ENCODE results near the gene SRGAP2B.
"Not testable (repeated sequence)": the region's sequence is repeated elsewhere in the genome, so short reads cannot be mapped to it uniquely, and the experiment has no call there.

SRGAP2B gene

DNA sequence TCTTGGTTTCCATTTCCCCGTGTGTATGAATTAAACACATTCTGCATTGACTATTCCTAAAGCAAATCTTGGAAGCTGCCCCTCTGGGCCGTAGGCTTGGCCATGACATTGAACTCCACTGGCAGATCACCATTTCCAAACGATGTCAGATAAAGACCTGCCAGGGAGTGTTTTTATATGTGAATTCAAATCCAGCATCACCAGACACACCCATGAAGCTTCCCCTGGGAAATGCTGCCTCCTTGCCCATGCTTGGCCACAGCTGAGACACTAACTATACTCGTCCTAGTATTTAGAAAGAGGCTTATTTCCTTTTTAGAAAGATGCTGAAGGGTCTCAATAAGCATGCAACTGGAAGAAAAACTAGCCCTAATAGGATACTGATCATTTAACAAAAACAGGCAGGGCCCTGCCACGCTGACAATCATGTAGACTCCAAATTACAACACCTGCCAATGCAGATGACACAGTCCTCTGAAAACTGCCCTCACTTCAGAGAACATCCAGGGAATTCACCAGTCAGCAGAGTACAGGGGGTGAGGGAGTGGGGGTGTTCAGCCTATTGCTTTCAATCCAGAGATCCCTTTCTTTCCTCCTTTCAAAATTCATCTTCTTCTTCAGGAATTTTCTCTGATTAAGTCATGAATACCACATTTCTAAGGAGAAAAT is 94.9 kb downstream of the SRGAP2B start:
- DNase-seq (ENCODE audit: extremely low read depth in 1 of 2, low read depth in 1 of 2): not testable (repeated sequence)

DNA sequence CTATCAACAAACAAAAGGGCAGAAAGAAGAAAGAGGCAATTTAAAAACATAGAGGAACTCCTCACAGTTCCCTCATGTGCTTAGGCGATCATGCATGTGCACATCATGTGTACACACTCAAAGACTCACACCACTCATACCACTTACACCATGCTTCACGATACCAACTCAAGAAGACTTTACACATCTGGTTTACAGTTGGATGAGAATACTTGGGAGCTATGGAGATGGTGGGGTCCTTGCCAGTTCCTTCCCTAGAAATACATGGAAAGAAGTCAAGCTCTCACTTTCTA is 96.2 kb downstream of the SRGAP2B start:
- not testable (repeated sequence) for DNase-seq (ENCODE audit: extremely low read depth in 1 of 2, low read depth in 1 of 2)

GRCh38 chr1:144998134-144998980 is 96.8 kb downstream of the SRGAP2B start:
- DNase-seq (ENCODE audit: extremely low read depth in 1 of 2, low read depth in 1 of 2): not testable (repeated sequence)

DNA sequence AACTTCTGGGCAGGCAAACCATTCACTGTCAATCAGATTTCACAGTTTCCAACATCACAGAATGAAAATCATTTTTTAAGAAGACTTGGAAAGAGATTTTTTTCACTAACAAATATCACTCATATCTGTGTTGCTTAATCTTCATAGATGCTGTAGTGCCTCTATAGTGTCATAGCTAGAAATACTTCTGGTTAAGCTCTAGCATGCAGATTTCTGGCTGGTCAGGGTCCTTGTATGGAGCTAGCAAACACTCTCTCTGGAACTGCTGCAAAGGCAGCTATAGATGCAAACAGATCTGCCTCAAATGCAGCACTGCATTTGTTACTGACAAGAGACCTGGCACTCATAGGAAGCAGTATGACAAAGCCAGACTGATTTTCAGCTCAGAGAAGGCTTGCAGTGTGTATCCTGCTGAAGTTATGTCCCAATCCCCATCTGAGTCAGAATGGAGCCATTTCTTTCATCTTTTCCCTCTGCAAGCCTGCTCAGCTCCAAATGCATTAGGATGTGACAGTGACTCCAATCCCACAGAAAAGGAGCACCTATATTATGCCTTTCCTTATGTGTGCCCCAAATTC is 99.2 kb downstream of the SRGAP2B start:
- DNase-seq (ENCODE audit: extremely low read depth in 1 of 2, low read depth in 1 of 2): not testable (repeated sequence)

DNA sequence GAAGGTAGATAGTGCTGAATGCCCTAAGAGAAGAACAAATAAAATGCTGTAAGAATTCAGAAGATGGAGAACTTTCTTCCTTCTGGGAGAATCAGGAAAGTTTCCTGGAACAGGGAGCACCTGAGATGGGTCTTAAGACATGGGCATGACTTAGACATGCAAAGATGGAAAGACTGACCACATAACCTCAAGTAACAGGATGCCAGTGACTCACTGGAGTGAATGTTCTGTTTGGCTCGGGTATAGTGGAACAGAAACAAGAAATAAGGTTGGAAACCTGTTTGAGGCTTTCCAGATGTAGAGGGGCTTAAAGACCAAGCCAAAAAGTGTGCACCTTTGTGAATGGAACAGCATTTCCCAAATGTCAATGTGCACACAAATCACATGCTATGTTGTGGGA is 102.2 kb downstream of the SRGAP2B start:
- not testable (repeated sequence) for DNase-seq (ENCODE audit: extremely low read depth in 1 of 2, low read depth in 1 of 2)

DNA sequence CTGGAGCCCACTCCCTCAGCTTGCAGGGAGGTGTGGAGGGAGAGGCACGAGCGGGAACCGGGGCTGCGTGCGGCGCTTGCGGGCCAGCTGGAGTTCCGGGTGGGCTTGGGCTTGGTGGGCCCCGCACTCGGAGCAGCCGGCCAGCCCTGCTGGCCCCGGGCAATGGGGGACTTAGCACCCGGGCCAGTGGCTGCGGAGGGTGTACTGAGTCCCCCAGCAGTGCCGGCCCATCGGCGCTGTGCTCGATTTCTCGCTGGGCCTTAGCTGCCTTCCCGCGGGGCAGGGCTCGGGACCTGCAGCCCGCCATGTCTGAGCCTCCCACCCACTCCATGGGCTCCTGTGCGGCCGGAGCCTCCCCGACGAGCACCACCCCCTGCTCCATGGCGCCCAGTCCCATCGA is 104.5 kb downstream of the SRGAP2B start:
- not testable (repeated sequence) for DNase-seq (ENCODE audit: extremely low read depth in 1 of 2, low read depth in 1 of 2)

DNA sequence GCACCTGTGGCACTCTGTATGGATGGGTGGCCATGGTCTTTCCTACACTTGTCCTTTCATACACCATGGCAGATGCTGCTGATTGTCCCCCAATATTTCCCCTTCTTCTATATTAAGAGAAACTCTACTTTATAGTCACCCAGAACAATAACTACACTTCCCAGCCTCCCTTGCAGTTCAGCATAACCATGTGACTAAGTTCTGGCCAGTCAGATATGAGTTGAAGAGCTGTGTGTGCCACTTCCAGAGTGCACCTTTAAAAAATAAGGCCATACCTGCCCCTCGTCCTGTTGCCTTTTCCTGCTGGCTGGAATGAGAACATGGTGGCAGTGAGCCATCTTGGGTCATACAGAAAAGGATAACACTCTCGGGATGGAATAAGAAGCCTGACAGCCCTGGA is 108.0 kb downstream of the SRGAP2B start:
- not testable (repeated sequence) for DNase-seq (ENCODE audit: extremely low read depth in 1 of 2, low read depth in 1 of 2)

DNA sequence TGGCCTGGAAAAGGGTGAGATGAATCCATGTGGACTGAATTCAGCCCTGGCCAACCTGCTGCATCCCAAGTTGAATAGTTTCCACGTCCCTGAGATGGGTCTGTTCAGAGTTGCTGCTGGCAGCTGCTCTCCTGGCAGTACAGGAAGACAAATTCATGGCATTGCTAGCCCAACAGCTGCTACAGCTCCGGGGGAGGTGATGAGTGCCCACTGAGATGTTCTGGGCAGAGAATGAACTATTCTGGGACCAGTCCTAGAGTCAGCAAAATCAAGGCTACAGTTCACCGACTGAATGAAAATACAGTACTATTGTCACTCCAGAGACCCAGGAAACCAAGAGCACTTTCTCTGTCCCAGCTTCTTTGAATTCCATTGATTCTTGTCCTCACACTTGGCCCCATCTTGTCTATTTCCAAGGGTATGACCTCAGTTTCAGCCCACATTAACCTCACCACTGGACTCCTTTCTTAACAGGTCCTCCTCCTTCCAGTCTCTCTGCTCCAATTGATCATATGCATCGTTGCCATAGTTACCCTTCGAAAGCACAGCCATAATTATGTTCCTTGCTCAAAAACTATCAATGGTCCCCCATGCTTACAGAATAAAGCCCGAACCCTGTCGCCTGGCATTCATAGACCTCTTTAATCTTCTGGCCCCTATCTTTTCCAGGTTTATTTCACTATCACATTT is 108.8 kb downstream of the SRGAP2B start:
- not testable (repeated sequence) for DNase-seq (ENCODE audit: extremely low read depth in 1 of 2, low read depth in 1 of 2)

- not testable (repeated sequence) for DNase-seq (ENCODE audit: extremely low read depth in 1 of 2, low read depth in 1 of 2)
These were observed 109.5 kb downstream of the SRGAP2B start for GRCh38 chr1:144985550-144986170.

- DNase-seq (ENCODE audit: extremely low read depth in 1 of 2, low read depth in 1 of 2): not testable (repeated sequence)
These were observed 112.2 kb downstream of the SRGAP2B start for GRCh38 chr1:144982802-144983525.

- DNase-seq (ENCODE audit: extremely low read depth in 1 of 2, low read depth in 1 of 2): not testable (repeated sequence)
These were observed 114.0 kb downstream of the SRGAP2B start for GRCh38 chr1:144981157-144981556.

GRCh38 chr1:144979960-144980595 is 115.0 kb downstream of the SRGAP2B start:
- DNase-seq (ENCODE audit: extremely low read depth in 1 of 2, low read depth in 1 of 2): not testable (repeated sequence)

- DNase-seq (ENCODE audit: extremely low read depth in 1 of 2, low read depth in 1 of 2): not testable (repeated sequence)
These were observed 117.3 kb downstream of the SRGAP2B start for GRCh38 chr1:144977856-144978255.

DNA sequence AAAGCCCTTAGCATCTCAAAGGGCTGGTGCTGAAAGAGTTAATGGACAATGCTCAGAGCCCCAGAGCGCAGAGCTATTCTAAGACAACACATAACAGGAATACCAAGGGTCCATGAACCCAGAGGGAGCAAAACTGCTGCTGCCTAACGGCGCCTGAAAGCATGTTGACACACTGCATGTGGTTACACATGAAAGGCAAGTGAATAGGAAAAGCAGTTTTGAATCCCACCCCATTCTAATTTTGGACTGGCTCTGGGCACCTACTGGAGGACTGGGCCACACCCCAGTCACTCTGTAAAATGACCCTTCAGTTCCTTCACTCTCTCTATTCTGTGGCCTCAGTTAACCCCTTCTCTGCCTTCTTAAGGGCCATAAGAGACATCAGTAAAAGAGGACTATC is 123.2 kb downstream of the SRGAP2B start:
- DNase-seq (ENCODE audit: extremely low read depth in 1 of 2, low read depth in 1 of 2): not testable (repeated sequence)

GRCh38 chr1:144966488-144966887 is 128.6 kb downstream of the SRGAP2B start:
- DNase-seq (ENCODE audit: extremely low read depth in 1 of 2, low read depth in 1 of 2): not testable (repeated sequence)

DNA sequence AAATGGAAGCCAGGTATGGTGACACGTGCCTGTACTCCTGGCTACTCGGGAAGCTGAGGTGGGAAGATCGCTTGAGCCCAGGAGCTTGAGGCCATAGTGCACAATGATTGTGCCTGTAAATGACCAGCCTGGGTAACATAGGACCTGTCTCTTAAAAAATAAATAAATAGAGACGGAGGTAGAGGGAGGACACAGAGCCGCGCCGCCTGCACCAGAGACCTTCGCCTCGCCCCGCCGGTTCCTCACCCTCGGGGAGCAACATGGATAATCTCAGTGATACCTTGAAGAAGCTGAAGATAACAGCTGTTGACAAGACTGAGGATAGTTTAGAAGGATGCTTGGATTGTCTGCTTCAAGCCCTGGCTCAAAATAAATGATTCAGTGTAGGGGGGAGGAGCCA is 130.4 kb downstream of the SRGAP2B start:
- DNase-seq (ENCODE audit: extremely low read depth in 1 of 2, low read depth in 1 of 2): not testable (repeated sequence)

DNA sequence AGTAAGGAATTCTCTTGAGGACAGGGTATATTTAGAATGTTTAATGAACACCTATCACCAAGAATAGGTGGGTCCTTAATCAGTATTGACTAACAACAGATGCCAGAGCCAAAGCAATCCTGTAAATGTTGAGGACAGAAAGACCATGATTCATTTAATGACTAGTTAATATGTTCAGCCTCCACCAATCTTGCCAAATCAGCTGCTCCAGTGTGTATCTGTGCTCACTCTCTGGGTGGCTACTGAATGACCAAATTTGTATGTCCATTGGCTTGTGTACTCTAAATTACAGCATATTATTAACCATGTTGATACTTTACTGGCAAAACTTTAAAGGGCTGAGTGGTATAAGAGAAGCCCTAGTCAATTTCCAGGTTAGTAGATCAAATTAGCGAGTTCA is 130.9 kb downstream of the SRGAP2B start:
- DNase-seq (ENCODE audit: extremely low read depth in 1 of 2, low read depth in 1 of 2): not testable (repeated sequence)

DNA sequence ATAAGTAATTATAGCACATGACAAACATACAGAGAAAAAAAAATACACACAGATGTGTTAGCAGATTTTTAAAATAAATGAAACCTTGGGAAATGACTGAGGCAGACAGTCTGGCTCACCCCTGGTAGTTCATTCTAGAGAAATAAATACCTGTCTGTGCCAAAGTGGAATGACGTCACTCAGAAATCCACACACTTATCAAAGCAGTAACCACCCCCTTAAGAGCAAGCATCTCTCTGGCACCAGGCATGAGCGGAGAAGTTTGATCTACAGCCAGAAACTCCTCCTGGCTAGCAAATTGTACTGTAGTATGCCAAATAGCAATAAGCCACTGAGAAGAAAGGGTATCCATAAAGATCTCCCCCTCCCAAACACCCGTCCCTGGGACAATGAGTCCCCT is 131.6 kb downstream of the SRGAP2B start:
- not testable (repeated sequence) for DNase-seq (ENCODE audit: extremely low read depth in 1 of 2, low read depth in 1 of 2)
